ENCODE data around the gene CGB7.

DNA sequence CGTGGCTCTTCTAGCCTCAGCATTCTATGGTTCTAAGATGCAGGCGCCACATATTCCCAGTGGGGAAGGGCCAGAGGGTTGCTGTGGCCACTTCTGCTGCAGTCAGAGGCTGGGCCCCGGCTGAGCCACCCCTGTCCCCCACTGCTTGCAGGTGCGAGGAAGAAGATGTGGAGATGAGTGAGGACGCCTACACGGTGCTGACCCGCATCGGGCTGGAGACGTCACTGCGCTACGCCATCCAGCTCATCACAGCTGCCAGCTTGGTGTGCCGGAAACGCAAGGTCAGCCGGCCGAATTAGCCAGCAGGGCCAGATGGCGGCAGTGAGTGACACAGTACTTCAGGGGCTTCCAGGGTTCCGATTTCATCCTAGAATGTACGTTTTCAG lies 42.7 kb downstream of the CGB7 start:
- TF ChIP-seq, protein P1, sequence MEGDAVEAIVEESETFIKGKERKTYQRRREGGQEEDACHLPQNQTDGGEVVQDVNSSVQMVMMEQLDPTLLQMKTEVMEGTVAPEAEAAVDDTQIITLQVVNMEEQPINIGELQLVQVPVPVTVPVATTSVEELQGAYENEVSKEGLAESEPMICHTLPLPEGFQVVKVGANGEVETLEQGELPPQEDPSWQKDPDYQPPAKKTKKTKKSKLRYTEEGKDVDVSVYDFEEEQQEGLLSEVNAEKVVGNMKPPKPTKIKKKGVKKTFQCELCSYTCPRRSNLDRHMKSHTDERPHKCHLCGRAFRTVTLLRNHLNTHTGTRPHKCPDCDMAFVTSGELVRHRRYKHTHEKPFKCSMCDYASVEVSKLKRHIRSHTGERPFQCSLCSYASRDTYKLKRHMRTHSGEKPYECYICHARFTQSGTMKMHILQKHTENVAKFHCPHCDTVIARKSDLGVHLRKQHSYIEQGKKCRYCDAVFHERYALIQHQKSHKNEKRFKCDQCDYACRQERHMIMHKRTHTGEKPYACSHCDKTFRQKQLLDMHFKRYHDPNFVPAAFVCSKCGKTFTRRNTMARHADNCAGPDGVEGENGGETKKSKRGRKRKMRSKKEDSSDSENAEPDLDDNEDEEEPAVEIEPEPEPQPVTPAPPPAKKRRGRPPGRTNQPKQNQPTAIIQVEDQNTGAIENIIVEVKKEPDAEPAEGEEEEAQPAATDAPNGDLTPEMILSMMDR (IDR thresholded peaks at IDR 0.05; ENCODE audit: insufficient read depth, low read depth, low read length): no peak
- TF ChIP-seq EZH2 (IDR thresholded peaks at IDR 0.05; ENCODE audit: insufficient read depth, low read length): no peak

Measured in astrocyte (in vitro differentiated cells and primary cell).